GM18507 (cell line): Measurements from ENCODE around the gene JAKMIP3.
"Not testable (repeated sequence)": the region's sequence is repeated elsewhere in the genome, so short reads cannot be mapped to it uniquely, and the experiment has no call there.

Experiments used
- DNase-seq: peaks from one replicate; pipeline ENCODE4 v3.0.0; 2011; ENCODE audit warnings: low read depth; ENCODE audit not compliant: insufficient read length; ENCODE audit errors: extremely low spot score
- FAIRE-seq: peaks from 2 replicates; lab custom pipeline; 2011; peaks lifted over from hg19 to GRCh38; lab: Jason Lieb, UNC

JAKMIP3 gene

GRCh38 chr10:132062641-132063390 lies 2.9 kb upstream of the JAKMIP3 start:
- DNase-seq (no peak), FAIRE-seq (no peak)

GRCh38 chr10:132063432-132063831 lies 2.3 kb upstream of the JAKMIP3 start:
- FAIRE-seq = no peak
- DNase-seq = no peak

- no peak for FAIRE-seq
- DNase-seq = no peak
These were observed 1.5 kb upstream of the JAKMIP3 start for GRCh38 chr10:132064082-132064755.

GRCh38 chr10:132064771-132065437 lies 842 bp upstream of the JAKMIP3 start:
- no peak for DNase-seq
- no peak for FAIRE-seq

- DNase-seq (no peak), FAIRE-seq (no peak)
These were observed 440 bp downstream of the JAKMIP3 start for GRCh38 chr10:132066186-132066585.

- DNase-seq (no peak), FAIRE-seq (no peak)
These were observed 1.1 kb downstream of the JAKMIP3 start for GRCh38 chr10:132066812-132067211.

- no peak for FAIRE-seq
- no peak for DNase-seq
These were observed 2.8 kb downstream of the JAKMIP3 start for GRCh38 chr10:132068431-132069121.

- DNase-seq = no peak
- FAIRE-seq = no peak
These were observed 3.5 kb downstream of the JAKMIP3 start for GRCh38 chr10:132069122-132069848.

- DNase-seq (no peak), FAIRE-seq (no peak)
These were observed 4.1 kb downstream of the JAKMIP3 start for GRCh38 chr10:132069849-132070182.

- FAIRE-seq (no peak), DNase-seq (no peak)
These were observed 5.0 kb downstream of the JAKMIP3 start for GRCh38 chr10:132070724-132071123.

- DNase-seq = no peak
These were observed 5.9 kb downstream of the JAKMIP3 start for GRCh38 chr10:132071667-132072066.

GRCh38 chr10:132075909-132076577 lies 10.3 kb downstream of the JAKMIP3 start:
- FAIRE-seq (no peak), DNase-seq (no peak)

More at GRCh38 chr10:132071667-132072066, 5.9 kb downstream of the JAKMIP3 start:
- no peak for FAIRE-seq

- DNase-seq = no peak
- FAIRE-seq = no peak
These were observed 10.9 kb downstream of the JAKMIP3 start for GRCh38 chr10:132076578-132077081.

- DNase-seq (no peak), FAIRE-seq (no peak)
These were observed 11.3 kb downstream of the JAKMIP3 start for GRCh38 chr10:132077091-132077490.

GRCh38 chr10:132078746-132079345 lies 13.1 kb downstream of the JAKMIP3 start:
- no peak for DNase-seq
- FAIRE-seq = no peak

- not testable (repeated sequence) for DNase-seq, FAIRE-seq
These were observed 18.6 kb downstream of the JAKMIP3 start for GRCh38 chr10:132084384-132084783.

GRCh38 chr10:132093236-132093635 lies 27.5 kb downstream of the JAKMIP3 start:
- DNase-seq, FAIRE-seq: not testable (repeated sequence)

GRCh38 chr10:132094581-132095234 lies 29.0 kb downstream of the JAKMIP3 start:
- FAIRE-seq = no peak

More at GRCh38 chr10:132094581-132095234, 29.0 kb downstream of the JAKMIP3 start:
- no peak for DNase-seq
